Breast epithelium (tissue), 3 donors: ENCODE data around the gene TMEM191C.
"Not testable (repeated sequence)": the region's sequence is repeated elsewhere in the genome, so short reads cannot be mapped to it uniquely, and the experiment has no call there.

Source experiments
- CTCF ChIP-seq, 3 donors: fragments of 450-650 bp; IDR thresholded peaks; one replicate each; pipeline ENCODE4 v1.5.1; 2016 to 2017; ENCODE audit warnings: antibody characterized with exemption in 3 of 3, mild to moderate bottlenecking in 3 of 3, moderate library complexity in 3 of 3
- POLR2A ChIP-seq: fragments of 450-650 bp; IDR thresholded peaks from one replicate; pipeline ENCODE4 v1.6.1; 2016; ENCODE audit warnings: antibody characterized with exemption, mild to moderate bottlenecking, moderate library complexity

DNA sequence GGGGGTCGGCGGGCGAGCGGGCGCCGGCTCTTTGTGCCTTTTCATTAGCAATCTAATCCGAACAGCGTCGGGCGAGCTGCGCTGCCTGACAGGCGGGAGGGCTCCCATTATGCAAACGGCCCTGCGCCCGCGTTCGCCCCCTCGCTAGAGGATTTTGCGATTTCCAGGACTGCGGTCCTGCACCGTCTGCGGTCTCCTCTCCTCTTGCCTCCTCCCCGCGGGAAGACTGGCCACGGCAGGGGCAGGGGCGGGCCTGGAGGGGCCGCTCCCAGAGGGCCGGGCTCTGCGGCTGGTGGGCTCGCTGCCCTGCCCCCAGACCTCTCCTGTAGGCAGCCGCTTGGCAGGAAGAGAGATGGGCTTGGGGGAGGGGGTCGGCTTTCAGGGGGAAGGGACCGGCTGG is 49.3 kb upstream of the TMEM191C start:
- not testable (repeated sequence) for TF ChIP-seq POLR2A; CTCF (IDR thresholded peaks at IDR 0.05)
